Loucy (cell line): ENCODE measurements around the gene MED20.

Experiments used
- CTCF ChIP-seq: fragments of 200-600 bp; sonication (generic); conservative IDR thresholded peaks from 2 replicates; pipeline ENCODE4 v1.5.1; 2014; ENCODE audit warnings: mild to moderate bottlenecking, antibody characterized with exemption, low read length
- EZH2phosphoT487 ChIP-seq: fragments of 200-600 bp; IDR thresholded peaks from 2 replicates; pipeline ENCODE4 v1.6.1; 2018; ENCODE audit warnings: antibody characterized with exemption, mild to moderate bottlenecking, moderate library complexity, borderline replicate concordance

- TF ChIP-seq CTCF = no peak
- no peak for TF ChIP-seq EZH2phosphoT487
Measured at GRCh38 chr6:41931792-41932191, 10.9 kb upstream of the MED20 start.
